Esophagus muscularis mucosa (tissue), 4 donors: Measurements from ENCODE around the gene ROPN1L. TPM values are rescaled to one million over a fixed set of nuclear protein-coding genes. Genes with fewer than 3 reads are reported as not detected.
"Not testable (repeated sequence)": the region's sequence is repeated elsewhere in the genome, so short reads cannot be mapped to it uniquely, and the experiment has no call there.

ENCODE experiments used
- DNase-seq: peaks from one replicate; pipeline ENCODE4 v3.0.0-alpha.2; 2017; ENCODE audit errors: extremely low spot score
- H3K27ac ChIP-seq, 4 donors: fragments of 200-600 bp; sonication (generic); replicated peaks in 1 of 4; 1 replicate in 3 of 4; 2 replicates in 1 of 4; pipeline ENCODE4 v1.5.1; 2016 to 2019; ENCODE audit warnings: mild to moderate bottlenecking in 1 of 4
- H3K27me3 ChIP-seq, 4 donors: fragments of 200-600 bp; sonication (generic); one replicate each; pipeline versions ENCODE4 v1.5.1 to v1.6.0; 2016 to 2019
- H3K36me3 ChIP-seq, 4 donors: fragments of 200-600 bp; sonication (generic); one replicate each; pipeline ENCODE4 v1.5.1; 2016 to 2019
- H3K4me1 ChIP-seq, 4 donors: fragments of 200-600 bp; sonication (generic); one replicate each; pipeline ENCODE4 v1.5.1; 2016 to 2019
- H3K4me3 ChIP-seq, 4 donors: fragments of 200-600 bp; sonication (generic); 1 replicate in 2 of 4; 2 replicates in 2 of 4; pipeline ENCODE4 v1.5.1; 2016 to 2019; ENCODE audit warnings: mild to moderate bottlenecking in 4 of 4, moderate library complexity in 1 of 4
- H3K9me3 ChIP-seq, 4 donors: fragments of 200-600 bp; sonication (generic); 1 replicate in 3 of 4; 2 replicates in 1 of 4; pipeline ENCODE4 v1.5.1; 2016 to 2019
- EP300 ChIP-seq: sonication (generic); formaldehyde crosslinking; IDR thresholded peaks from one replicate; pipeline ENCODE4 v1.6.1; 2017; ENCODE audit warnings: antibody characterized with exemption
- POLR2A ChIP-seq: fragments of 450-650 bp; IDR thresholded peaks from one replicate; pipeline ENCODE4 v1.6.1; 2017; ENCODE audit warnings: antibody characterized with exemption, moderate library complexity, mild to moderate bottlenecking, low read depth
- POLR2AphosphoS5 ChIP-seq, 2 donors: sonication (generic); formaldehyde crosslinking; IDR thresholded peaks; one replicate each; pipeline ENCODE4 v1.6.1; 2017; ENCODE audit warnings: antibody characterized with exemption in 2 of 2
- WGBS: methylation state at CpG from one replicate; pipeline ENCODE4 v1.1.5; 2018; 5-methylcytosine and 5-hydroxymethylcytosine counted together
- intact Hi-C: fragments of 100-400 bp; cut with DNase I; formaldehyde crosslinking; loops from one replicate; pipeline ENCODE4 v1.15.1; 2023
- total RNA-seq, 4 donors: library from RNA; depleted of rRNA; stranded (reverse); fragments of >200 nt; gene quantifications; one replicate each; pipeline versions ENCODE4 v1.1.0 to v1.2.1, GENCODE V29; 2016
- TF ChIP-seq, protein P1 (sequence below), 3 experiments: fragments of 200-600 bp in 2 of 3; fragments of 450-650 bp in 1 of 3; sonication (generic) in 2 of 3; IDR thresholded peaks; one replicate each; pipeline ENCODE4 v1.5.1; 2017 to 2019; ENCODE audit warnings: antibody characterized with exemption in 3 of 3, mild to moderate bottlenecking in 2 of 3, moderate library complexity in 1 of 3

The ROPN1L gene
- total RNA-seq, 4 donors from 2014 or later = 0.63 to 1.7 (median 1.1) TPM

DNA sequence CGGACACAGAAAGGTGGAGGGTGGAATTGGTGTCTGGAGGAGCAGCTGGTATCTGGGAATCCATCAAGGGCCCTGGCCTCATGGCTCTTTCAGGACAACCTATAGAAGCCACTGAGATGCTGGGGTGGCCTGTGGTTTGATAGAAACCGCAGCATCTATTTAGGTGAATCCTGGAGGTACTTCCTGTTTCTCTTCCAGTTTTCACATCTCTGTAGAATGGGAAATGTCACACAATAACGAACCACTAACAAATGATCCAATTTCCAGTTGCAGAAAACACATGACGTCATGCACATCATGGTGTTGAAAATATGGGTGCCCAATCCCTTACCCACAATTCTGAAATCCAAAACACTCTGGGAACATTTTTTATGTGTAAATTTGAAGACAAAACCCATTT lies 52.2 kb downstream of the ROPN1L start:
- H3K9me3 ChIP-seq = no peaks in the 10 kb centered on the region
- TF ChIP-seq POLR2AphosphoS5 (IDR thresholded peaks at IDR 0.05) = no peak
- no peak for TF ChIP-seq EP300
- TF ChIP-seq, protein P1, sequence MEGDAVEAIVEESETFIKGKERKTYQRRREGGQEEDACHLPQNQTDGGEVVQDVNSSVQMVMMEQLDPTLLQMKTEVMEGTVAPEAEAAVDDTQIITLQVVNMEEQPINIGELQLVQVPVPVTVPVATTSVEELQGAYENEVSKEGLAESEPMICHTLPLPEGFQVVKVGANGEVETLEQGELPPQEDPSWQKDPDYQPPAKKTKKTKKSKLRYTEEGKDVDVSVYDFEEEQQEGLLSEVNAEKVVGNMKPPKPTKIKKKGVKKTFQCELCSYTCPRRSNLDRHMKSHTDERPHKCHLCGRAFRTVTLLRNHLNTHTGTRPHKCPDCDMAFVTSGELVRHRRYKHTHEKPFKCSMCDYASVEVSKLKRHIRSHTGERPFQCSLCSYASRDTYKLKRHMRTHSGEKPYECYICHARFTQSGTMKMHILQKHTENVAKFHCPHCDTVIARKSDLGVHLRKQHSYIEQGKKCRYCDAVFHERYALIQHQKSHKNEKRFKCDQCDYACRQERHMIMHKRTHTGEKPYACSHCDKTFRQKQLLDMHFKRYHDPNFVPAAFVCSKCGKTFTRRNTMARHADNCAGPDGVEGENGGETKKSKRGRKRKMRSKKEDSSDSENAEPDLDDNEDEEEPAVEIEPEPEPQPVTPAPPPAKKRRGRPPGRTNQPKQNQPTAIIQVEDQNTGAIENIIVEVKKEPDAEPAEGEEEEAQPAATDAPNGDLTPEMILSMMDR (IDR thresholded peaks at IDR 0.05) = no peak
- TF ChIP-seq POLR2A = no peak
- no peaks in the 10 kb centered on the region for H3K36me3 ChIP-seq
- no peak overlapping the region for H3K27ac ChIP-seq
- peaks cover 0 to 9% (median 0%) of the 10 kb centered on the region in 4 donors for H3K27me3 ChIP-seq
- H3K4me1 ChIP-seq = peaks cover 0 to 8% (median 4%) of the 10 kb centered on the region in 4 donors
- intact Hi-C loops = no loop called here
- DNase-seq = no peak
- no peak overlapping the region for H3K4me3 ChIP-seq
- 91% methylated on average over 4 of the region's 4 CpGs for WGBS

DNA sequence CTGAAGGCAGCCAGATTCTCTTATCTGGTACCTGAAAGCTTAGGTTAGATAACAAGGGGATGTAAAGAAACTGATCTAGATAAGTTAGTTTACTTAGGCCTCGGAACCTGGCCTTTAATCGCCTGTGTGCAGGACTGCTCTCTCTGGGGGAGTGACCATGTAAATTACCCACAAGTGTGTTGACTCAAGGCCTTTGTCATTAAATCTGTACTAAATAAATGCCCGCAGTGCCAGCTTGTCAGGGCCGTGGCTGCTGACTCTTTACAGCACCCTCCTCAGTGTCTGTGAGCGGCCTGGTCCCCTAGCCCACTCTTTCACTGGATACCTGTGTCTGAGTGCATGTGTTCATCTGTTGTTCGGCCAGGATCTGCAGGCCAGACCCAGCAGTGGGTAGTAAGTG lies 52.8 kb downstream of the ROPN1L start:
- H3K36me3 ChIP-seq, H3K27me3 ChIP-seq, H3K9me3 ChIP-seq, intact Hi-C loops, H3K4me3 ChIP-seq, H3K27ac ChIP-seq, DNase-seq, H3K4me1 ChIP-seq: not testable (repeated sequence)
- WGBS = 86% methylated on average over 5 of the region's 6 CpGs

DNA sequence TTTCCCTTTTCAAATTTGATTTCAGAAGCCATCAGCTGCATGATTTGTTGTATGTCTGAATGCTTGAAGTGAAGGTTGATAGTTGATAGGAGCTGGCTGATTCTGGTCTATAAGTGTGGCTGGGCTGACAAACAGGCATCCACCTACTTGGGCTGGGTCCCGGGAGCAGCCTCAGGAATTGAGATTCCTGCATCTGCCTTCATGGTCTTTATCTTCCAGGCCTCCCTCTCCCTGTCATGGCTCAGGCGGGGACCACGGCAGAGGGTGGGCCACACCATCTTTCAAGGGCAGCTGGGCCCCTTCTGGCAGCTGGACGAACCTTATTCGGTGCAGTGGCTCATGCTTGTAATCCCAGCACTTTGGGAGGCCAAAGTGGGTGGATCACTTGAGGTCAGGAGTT lies 55.9 kb downstream of the ROPN1L start:
- TF ChIP-seq, protein P1 (IDR thresholded peaks at IDR 0.05) = no peak
- TF ChIP-seq POLR2AphosphoS5 (IDR thresholded peaks at IDR 0.05) (no peak), EP300 (no peak), POLR2A (no peak)
- H3K9me3 ChIP-seq = no peaks in the 10 kb centered on the region
- no peak overlapping the region for H3K4me3 ChIP-seq
- no peaks in the 10 kb centered on the region for H3K36me3 ChIP-seq
- WGBS = 55% methylated on average over 4 of the region's 5 CpGs
- intact Hi-C loops = no loop called here
- no peaks in the 10 kb centered on the region for H3K27me3 ChIP-seq
- H3K4me1 ChIP-seq = no peaks in the 10 kb centered on the region
- H3K27ac ChIP-seq = no peak overlapping the region
- no peak for DNase-seq

DNA sequence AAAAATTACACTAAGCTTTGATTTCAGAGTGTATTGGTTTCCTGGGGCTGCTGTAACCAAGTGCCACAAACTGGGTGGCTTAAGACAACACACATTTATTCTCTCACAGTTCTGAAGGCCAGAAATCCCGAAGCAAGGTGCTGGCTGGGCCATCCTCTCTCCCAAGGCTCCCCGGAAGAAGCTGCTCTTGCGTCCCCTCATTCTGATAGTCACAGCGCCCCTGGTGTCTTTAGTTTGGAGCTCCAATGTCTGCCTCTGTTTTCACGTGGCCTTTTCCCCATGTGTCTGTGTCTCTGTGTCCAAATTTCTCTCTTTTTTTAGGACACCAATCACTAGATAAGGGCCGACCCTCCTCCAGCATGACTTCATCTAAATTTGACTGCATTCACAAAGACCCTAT lies 56.7 kb downstream of the ROPN1L start:
- H3K4me1 ChIP-seq = no peaks in the 10 kb centered on the region
- WGBS = 61% methylated on average over 6 of the region's 6 CpGs
- no peak for TF ChIP-seq POLR2A
- TF ChIP-seq POLR2AphosphoS5 (IDR thresholded peaks at IDR 0.05) = no peak
- TF ChIP-seq, protein P1 (IDR thresholded peaks at IDR 0.05) = no peak
- no peak for TF ChIP-seq EP300
- H3K27me3 ChIP-seq = no peaks in the 10 kb centered on the region
- no peak overlapping the region for H3K4me3 ChIP-seq
- no peak overlapping the region for H3K27ac ChIP-seq
- H3K36me3 ChIP-seq = no peaks in the 10 kb centered on the region
- no peak for DNase-seq
- no peaks in the 10 kb centered on the region for H3K9me3 ChIP-seq
- intact Hi-C loops = no loop called here

DNA sequence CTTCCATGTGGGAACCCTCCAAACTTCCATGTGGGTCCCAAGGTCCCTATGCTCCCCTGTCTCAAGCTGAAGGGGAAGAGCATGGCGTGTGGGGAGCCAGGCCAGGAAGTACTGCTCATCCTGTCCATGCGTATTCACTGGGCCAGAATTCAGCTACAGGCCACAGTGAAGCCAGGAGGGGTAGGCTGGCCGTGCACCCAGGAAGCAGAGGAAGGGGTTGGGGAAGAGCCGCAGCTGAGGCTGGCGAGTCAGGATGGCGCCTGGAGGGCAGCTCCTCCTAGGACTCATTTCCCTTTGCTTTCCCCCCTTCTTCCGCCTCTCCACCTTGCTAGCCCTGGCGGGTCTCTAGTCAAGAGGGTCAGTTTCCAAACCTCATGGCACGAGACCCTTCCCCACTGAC lies 57.4 kb downstream of the ROPN1L start:
- no peak for DNase-seq
- Histone ChIP-seq H3K27ac (no peak overlapping the region), H3K4me1 (no peaks in the 10 kb centered on the region), H3K36me3 (no peaks in the 10 kb centered on the region), H3K27me3 (no peaks in the 10 kb centered on the region), H3K4me3 (no peak overlapping the region), H3K9me3 (no peaks in the 10 kb centered on the region)
- no peak for TF ChIP-seq POLR2A
- TF ChIP-seq, protein P1 (IDR thresholded peaks at IDR 0.05) = no peak
- TF ChIP-seq EP300 = no peak
- TF ChIP-seq POLR2AphosphoS5 (IDR thresholded peaks at IDR 0.05) = no peak
- 96% methylated on average over 8 of the region's 9 CpGs for WGBS
- intact Hi-C loops = no loop called here
